Measurements from ENCODE around the gene ACTR2. TPM values are rescaled to one million over a fixed set of nuclear protein-coding genes. Genes with fewer than 3 reads are reported as not detected.

The ACTR2 gene
- total RNA-seq, 1 experiment from 2014 or later = 160 TPM

DNA sequence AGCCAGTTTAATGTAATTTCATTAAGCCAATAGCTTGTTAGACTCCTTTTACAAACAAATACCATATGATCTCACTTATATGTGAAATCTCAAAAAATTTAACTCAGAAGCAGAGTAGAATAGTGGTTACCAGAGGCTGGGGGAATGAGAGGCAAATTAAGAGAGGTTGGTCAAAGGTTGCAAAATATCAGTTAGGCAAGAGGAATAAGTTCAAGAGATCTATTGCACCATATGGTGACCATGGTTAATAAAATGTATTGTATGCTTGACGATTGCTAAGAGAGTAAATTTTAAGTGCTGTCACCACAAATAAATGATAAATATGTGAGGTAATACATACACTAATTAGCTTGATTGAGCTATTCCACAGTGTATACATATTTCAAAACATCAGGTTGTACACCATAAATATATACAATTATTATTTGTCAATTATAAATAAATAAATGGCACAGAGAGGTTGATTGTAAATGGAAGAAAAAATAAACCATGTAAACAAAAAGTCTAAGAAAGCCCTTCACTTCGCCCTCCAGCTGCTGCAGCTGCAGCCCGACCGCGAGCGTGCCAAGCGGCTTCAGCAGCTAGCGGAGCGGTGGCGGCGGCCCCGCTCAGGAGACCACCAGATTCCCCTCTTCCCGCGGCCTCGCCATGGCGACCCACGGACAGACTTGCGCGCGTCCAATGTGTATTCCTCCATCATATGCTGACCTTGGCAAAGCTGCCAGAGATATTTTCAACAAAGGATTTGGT lies 23.0 kb upstream of the ACTR2 start:
- Mint-ChIP-seq H3K27me3 (ENCODE audit: low read depth) (peaks cover 14% of the 10 kb centered on the region), H3K4me1 (no peaks in the 10 kb centered on the region), H3K4me3 (no peak overlapping the region), H3K36me3 (no peaks in the 10 kb centered on the region), H3K9me3 (no peaks in the 10 kb centered on the region), H3K27ac (no peak overlapping the region)
- DNase-seq (ENCODE audit: low spot score) = no peak
- POLR2A ChIA-PET = no interaction called here
- CTCF ChIA-PET = no interaction called here
- no peak for TF ChIP-seq AR (CRISPR knock-in tag; IDR thresholded peaks at IDR 0.05)
- TF ChIP-seq, protein P1, sequence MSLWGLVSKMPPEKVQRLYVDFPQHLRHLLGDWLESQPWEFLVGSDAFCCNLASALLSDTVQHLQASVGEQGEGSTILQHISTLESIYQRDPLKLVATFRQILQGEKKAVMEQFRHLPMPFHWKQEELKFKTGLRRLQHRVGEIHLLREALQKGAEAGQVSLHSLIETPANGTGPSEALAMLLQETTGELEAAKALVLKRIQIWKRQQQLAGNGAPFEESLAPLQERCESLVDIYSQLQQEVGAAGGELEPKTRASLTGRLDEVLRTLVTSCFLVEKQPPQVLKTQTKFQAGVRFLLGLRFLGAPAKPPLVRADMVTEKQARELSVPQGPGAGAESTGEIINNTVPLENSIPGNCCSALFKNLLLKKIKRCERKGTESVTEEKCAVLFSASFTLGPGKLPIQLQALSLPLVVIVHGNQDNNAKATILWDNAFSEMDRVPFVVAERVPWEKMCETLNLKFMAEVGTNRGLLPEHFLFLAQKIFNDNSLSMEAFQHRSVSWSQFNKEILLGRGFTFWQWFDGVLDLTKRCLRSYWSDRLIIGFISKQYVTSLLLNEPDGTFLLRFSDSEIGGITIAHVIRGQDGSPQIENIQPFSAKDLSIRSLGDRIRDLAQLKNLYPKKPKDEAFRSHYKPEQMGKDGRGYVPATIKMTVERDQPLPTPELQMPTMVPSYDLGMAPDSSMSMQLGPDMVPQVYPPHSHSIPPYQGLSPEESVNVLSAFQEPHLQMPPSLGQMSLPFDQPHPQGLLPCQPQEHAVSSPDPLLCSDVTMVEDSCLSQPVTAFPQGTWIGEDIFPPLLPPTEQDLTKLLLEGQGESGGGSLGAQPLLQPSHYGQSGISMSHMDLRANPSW (CRISPR knock-in tag; conservative IDR thresholded peaks at IDR 0.05; ENCODE audit: low read depth) = no peak
- TF ChIP-seq E2F1 (CRISPR knock-in tag; IDR thresholded peaks at IDR 0.05) = no peak
- TF ChIP-seq, protein P2, sequence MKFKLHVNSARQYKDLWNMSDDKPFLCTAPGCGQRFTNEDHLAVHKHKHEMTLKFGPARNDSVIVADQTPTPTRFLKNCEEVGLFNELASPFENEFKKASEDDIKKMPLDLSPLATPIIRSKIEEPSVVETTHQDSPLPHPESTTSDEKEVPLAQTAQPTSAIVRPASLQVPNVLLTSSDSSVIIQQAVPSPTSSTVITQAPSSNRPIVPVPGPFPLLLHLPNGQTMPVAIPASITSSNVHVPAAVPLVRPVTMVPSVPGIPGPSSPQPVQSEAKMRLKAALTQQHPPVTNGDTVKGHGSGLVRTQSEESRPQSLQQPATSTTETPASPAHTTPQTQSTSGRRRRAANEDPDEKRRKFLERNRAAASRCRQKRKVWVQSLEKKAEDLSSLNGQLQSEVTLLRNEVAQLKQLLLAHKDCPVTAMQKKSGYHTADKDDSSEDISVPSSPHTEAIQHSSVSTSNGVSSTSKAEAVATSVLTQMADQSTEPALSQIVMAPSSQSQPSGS (CRISPR knock-in tag; IDR thresholded peaks at IDR 0.05; ENCODE audit: borderline replicate concordance, low read depth) = no peak
- ATAC-seq = no peak

DNA sequence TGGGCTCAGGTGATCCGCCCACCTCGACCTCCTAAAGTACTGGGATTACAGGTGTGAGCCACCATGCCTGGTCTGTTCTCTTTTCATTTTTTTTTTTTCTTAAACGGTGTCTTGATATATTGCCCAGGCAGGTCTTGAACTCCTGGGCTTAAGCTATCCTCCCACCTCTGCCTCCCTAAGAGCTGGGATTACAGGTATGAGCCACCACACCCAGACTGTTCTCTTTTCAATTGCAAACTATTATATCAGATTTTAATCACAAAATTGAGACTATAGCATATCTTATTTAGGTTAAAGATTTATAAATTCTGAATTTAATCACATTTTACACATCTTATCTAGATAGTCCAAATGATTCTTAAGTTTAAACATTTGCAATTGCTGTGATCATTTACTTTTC lies 15.5 kb upstream of the ACTR2 start:
- DNase-seq (ENCODE audit: low spot score) = no peak
- no peaks in the 10 kb centered on the region for H3K4me1 Mint-ChIP-seq
- TF ChIP-seq GRHL2 (CRISPR knock-in tag; IDR thresholded peaks at IDR 0.05; ENCODE audit: insufficient replicate concordance, severe bottlenecking) (no peak), E2F4 (CRISPR knock-in tag; IDR thresholded peaks at IDR 0.05; ENCODE audit: borderline replicate concordance, low read depth) (no peak), IRF2 (CRISPR knock-in tag; IDR thresholded peaks at IDR 0.05; ENCODE audit: borderline replicate concordance, low read depth) (no peak), FOXK1 (CRISPR knock-in tag; IDR thresholded peaks at IDR 0.05) (no peak), CBFB (CRISPR knock-in tag; IDR thresholded peaks at IDR 0.05; ENCODE audit: low read depth) (no peak), TCF7 (CRISPR knock-in tag; IDR thresholded peaks at IDR 0.05; ENCODE audit: low read depth) (no peak), GABPB1 (CRISPR knock-in tag; IDR thresholded peaks at IDR 0.05) (no peak), TEAD4 (CRISPR knock-in tag; IDR thresholded peaks at IDR 0.05) (no peak), ZNF263 (CRISPR knock-in tag; IDR thresholded peaks at IDR 0.05; ENCODE audit: low read depth) (no peak), SOX15 (CRISPR knock-in tag; IDR thresholded peaks at IDR 0.05) (no peak)
- no peak overlapping the region for H3K4me3 Mint-ChIP-seq
- ChIA-PET POLR2A (interaction anchor here (0.6 kb wide), 1 partner anchor 43 kb away, joined by 3 read pairs; no protein-coding TSS in a partner anchor), CTCF (interaction anchor here (1.1 to 1.4 kb wide), 2 partner anchors 25 to 82 kb away, joined by 4 to 5 read pairs; partner anchors contain the start of gene RAB1A)
- peaks cover 41% of the 10 kb centered on the region for H3K27me3 Mint-ChIP-seq (ENCODE audit: low read depth)
- H3K36me3 Mint-ChIP-seq = no peaks in the 10 kb centered on the region
- no peak for ATAC-seq
- no peaks in the 10 kb centered on the region for H3K9me3 Mint-ChIP-seq
- H3K27ac Mint-ChIP-seq = no peak overlapping the region

All from WTC11 (cell line).